ENCODE data around the gene CBLL1.

The CBLL1 gene, protein sequence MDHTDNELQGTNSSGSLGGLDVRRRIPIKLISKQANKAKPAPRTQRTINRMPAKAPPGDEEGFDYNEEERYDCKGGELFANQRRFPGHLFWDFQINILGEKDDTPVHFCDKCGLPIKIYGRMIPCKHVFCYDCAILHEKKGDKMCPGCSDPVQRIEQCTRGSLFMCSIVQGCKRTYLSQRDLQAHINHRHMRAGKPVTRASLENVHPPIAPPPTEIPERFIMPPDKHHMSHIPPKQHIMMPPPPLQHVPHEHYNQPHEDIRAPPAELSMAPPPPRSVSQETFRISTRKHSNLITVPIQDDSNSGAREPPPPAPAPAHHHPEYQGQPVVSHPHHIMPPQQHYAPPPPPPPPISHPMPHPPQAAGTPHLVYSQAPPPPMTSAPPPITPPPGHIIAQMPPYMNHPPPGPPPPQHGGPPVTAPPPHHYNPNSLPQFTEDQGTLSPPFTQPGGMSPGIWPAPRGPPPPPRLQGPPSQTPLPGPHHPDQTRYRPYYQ

DNA sequence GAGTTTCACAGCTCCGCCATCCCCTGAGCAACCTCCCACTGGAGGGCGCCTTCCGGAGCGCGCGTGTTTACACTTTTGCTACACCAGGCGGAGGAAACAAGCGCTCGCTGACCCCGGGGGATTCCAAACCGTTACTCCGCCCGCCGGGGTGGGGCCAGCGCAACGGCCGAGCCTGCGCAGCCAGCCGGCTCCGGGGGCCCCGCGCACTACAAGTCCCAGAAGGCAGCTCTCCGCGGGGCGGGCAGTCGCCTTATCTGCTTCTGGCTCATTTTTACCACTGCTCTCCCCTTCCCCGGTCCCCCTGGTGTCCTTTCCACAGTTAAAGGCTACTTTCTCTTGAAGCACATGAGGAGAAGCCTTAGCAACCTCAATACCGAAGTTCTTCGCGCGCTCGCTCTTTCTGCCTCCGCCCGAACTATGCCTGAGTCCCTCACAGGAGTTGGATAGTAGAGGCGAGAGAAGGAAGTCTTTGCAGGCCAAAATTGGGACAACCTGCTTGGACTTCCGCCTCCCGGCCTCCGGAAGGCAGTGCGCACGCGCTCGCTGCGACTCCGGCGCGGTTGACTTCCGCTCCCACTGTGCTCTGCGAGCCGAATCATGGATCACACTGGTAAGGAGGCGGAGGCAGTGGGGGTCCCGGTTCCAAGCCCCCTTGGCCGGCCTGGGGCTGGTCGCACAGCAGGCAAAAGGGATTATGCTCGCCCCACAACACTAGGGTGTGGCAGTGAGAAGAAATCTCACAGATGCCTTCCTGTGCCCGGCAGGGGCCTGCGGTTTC lies at the start of gene CBLL1:
CBLL1 (plus strand) TSS at position 576 of the 778 bp plus-strand sequence; CDS start at position 598, 22 bp downstream.
- FAIRE-seq = no peak

DNA sequence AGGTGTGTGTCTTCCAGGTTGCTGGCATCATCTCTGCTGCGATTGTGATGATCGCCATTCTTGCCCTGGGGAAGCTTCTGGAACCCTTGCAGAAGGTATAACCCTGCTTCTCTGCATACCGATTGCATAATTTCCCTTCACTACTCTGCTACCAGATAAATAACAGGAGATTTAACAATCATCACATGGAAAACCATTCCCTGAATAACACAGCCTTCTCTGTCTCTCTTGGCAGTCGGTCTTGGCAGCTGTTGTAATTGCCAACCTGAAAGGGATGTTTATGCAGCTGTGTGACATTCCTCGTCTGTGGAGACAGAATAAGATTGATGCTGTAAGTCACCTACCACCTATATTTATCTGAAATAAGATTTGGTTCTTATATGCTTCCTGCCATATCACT lies 49.6 kb upstream of the CBLL1 start:
- no peak for FAIRE-seq

DNA sequence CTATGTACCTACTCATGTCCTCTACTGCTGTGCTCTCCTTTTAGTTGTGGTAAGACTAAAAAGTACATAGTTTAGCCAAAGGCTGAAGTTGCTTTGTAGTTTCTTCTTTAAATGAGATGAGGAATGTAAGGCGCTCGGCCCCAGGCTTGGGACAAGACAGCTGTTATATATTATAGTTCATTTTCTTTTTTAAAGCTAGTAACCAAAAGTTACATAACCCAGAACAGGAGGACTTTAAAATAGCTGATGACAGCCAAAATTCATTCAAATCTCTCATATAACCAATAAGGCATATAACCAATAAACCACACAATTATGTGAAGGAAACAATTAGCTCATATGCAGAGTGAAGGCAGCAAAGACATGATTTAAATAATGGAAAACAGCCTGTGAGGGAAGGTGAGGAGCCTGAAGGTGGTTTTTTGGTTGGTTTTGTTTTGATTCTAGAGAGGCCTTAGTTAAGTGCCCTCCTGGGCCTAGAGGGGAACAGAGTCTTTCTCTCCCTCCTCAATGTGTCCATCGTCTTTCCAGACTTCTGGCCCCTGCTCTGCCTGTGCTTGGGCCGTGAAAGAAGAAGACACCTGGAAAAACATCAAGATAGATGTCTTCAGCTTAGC lies 47.5 kb upstream of the CBLL1 start:
- FAIRE-seq = no peak

DNA sequence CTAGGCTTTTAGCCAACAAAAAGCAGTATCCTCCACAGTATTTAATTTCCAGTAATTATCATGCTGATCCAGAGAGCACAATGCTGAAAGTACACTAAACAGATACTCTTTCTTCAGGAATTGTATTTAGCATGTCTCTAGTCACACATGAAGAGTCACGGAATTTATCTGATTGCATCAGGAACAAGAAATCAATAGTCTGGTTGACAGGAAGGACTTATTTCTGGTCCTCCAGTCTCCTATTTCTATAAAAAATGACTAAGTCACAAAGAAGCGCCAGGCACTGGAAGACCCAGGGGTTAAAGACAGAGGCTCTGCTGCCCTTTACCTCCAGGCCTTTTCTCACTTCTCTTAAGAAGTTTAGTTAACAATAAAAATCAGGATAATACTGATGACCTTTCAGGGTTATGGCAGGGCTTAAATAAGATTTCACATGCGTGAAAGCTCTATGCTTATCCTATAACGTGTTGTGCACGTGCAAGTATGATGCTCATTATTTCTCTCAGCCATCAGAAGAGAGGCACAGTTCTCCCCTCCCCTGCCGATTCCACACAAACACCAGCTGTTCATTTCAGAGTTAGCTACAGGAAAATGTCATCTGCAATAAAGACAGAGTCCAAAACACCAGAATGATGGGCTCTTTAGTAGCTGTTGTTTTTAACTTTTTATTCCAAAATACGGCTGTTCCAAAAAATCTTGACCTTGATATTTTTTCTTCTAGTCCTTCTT lies 46.5 kb upstream of the CBLL1 start:
- FAIRE-seq = no peak

DNA sequence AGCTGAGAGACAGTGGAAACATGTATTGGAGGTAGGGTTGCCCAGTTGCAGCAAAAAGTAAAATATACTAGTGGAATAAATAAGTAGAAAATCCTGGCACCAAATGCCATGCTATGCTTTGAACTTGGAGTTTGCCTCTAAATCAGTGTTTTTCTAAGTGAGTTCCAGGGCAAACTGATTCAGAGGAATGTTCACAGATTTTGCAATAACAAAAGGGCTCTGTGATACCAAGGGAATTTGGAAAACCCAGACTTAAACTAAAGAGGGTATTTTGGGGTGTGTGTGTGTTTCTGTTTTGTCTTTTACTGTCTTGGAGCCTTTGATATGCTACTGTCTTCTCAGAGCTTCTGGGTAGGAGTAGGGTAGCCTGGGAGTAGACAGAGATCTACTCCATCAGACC lies 43.4 kb upstream of the CBLL1 start:
- no peak for FAIRE-seq

DNA sequence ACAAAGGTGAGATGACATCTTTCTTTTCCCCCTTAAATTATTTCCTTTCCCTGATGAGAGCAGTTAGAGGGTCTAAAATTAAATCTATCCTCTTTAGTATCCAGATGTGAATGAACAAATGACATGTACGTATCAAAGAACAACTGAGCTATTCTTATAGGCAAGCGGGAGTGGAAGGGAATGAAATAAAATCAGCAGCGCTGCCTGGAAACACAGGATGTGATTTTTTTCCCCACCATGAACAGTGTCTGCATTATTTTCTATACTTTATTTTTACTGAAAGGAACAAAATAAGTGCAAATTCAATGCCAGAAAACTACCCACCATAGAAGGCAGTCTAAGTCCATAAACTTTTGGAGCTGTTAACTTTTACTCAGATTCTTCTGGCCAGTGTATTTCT lies 42.8 kb upstream of the CBLL1 start:
- no peak for FAIRE-seq

DNA sequence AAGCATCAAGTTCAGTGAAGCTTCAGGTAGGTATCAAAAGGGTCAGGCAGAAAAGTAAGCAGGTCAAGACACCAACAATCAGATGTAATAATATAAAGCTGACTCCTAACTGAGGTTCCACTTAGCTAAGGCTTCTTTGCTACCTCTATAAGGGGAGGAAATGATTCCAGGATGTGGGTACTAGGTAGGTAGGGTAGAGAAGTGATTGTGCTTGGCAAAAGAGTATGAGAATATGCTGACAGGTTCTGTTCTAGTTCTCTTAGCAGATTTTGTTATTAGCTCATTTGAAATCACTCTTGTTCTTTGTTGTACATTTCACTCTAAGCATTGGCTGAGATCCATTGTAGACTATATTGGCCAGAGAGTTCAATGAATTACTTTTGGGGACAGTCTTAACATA lies 40.7 kb upstream of the CBLL1 start:
- no peak for FAIRE-seq

DNA sequence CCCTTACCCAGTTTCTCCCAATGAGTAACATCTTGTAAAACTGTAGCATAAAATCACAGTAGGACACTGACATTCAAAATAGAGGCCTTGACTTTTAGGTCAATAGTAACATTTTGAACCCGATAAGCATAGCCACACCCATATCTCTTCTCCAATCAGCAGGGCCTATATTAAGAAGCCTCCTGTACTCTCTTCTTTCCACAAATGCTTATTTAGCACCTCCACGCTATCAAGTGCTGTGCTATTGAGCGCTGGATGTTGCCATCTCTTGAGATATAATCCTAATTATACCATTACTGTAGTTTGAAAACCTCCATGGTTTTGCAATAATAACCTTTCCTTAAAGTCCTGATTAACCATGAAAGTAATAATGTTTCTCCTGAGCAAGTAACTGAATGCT lies 40.1 kb upstream of the CBLL1 start:
- FAIRE-seq = no peak

DNA sequence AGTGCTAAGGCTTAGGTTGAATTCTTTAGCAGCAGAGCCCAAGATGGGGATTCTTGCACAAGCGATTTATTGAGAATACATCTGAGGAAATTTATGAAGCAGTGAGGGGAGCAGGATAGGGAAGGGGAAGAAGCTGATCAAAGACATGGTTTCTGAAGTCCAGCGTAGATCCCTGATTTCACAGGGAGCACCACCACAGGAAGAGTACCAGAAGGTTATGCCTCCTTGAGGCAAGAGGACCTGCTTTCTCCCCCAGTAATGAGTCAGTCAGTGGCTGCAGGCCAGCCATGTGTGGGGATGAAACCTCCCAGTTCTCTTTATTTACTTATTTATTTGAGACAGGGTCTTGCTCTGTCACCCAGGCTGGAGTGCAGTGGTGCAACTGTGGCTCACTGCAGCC lies 35.0 kb upstream of the CBLL1 start:
- FAIRE-seq = no peak

DNA sequence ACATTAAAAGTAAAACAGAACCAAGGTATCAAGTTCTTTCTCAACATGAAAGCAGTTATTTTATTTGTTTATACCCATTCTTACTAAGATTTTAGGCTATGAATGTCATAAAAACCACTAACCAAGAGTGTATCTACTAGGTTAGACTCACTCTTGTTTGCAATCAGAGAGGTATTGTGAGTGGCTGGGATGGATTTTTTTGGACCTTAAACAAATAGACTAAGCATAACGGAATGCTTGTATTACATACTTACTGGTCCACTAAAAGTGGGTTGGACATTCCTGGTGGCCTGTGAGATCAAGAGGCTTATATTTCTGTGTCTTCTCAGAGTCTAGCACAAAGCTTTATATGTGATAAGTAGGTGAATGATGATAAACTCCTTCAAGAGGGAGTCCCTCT lies 32.6 kb upstream of the CBLL1 start:
- FAIRE-seq = no peak

DNA sequence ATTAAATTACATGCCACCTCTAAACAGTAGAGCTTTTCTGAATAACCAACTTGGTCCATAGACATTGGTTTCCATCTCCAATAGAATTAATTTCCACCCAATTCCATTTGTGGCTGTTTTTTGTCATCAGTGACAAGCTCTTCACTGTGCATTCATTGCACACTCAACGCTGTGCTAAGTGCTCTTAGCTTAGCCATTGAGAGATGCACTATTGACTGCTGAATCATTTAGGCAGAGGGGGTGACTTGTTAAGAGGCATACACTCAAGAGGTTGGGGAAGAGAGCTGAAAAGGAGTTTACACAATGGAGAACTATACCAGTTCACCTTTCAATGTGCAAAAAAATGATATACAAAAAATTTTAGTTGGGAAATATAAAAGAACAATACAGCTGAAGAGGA lies 31.9 kb upstream of the CBLL1 start:
- FAIRE-seq = no peak

DNA sequence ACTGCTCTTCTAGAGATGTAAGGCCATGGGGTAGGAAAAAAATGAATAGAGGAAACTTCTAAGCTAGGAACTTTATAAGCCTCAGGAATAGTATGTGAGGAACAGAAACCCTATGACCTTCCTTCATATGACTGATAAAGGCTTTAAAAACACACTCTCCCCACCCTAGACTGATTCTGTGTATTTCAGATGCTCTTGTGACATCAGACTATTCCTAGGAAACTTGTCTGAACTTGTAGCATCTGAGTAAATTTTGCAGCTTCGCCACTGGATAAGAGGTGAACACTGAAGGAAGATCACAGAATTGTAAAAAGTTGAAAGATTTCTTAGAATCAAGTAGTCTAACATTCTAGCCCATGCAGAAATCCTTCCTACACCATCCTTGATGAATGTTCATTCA lies 31.0 kb upstream of the CBLL1 start:
- FAIRE-seq = no peak

DNA sequence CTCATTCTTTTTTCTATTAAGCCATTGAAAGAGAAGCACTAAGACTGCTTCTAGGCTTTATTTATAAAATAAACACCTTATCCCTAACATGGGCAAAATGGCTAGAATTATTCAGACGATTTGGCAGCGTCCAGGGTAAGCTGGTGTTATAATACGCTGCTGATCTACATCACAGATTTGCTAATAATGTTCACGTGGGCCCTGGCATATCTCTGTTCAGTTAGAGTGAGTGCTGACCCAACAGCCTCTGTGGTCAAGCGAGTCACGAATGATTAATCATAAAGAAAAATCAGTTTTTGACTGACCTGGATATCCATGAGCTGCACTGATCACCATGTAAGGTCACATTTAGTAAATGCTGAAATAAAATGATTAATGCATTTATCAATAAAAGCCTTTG lies 28.4 kb upstream of the CBLL1 start:
- no peak for FAIRE-seq

DNA sequence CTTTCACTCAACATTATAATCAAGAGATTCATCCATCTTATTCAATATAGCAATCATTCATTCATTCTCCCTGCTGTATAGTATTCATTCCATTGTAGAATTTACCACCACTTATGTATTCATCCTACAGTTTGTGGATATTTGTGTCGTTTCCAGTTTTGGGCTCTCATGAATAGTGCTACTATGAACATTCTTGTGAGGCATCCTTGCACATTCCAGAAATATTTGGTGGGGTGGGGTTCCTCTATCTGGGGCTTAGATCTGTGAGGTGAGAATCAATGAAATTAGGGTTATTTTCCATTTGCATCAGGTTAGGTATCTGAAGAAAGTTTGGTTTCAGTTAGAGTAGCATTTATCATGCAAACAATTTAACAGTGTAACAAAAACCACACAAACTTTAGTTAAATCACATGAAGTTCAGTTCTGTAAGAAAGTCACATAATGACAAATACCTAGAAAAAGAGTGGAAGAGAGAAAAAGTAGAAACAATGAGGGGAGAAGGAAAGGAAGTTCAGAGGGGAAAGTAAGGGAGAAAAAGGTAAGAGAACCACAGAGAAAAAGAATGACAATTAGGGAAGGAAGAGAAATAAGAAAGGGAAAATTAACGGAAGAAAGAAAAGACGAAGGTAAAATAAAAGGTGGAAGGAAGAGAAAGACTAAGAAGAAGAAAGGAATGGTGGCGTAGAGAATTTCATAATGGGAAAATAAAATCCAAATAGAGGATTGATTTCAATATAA lies 25.3 kb upstream of the CBLL1 start:
- no peak for FAIRE-seq

DNA sequence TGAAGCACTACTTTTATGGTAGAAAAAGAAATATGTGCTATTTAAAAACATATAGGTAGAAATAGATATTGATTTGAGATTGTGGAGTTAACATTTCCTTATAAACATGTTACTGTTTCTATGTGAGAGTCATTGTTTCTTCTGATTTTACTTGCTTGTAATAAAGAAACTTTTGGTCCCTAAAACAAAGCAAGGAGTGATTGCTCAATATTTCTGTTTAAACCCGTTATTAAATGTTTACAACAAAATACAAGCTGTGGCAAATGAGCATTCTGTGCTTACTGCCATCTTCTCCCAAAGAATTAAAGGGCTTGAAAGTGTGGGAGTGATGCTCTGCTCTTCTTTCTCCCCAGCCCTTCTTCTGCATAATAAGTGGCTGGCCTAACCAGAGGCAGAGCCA lies 22.7 kb upstream of the CBLL1 start:
- no peak for FAIRE-seq

DNA sequence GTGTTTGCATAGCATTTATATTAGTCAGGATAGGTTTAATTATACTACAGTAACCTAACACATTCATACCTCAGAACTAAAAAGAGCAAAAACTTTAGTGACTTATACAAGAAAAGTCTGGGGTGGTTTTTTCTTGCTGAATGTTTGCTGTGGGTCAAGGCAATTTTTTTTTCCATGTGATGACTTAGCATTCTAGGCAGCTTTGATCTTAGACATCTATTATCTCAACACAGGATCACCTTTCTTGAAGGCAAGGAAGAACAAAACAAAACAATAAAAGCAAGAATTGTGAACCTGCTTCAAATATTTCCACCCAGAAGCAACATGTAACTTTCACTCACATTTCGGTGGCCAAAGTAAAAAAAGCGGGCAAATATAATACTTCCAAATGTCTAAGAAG lies 20.7 kb upstream of the CBLL1 start:
- no peak for FAIRE-seq

DNA sequence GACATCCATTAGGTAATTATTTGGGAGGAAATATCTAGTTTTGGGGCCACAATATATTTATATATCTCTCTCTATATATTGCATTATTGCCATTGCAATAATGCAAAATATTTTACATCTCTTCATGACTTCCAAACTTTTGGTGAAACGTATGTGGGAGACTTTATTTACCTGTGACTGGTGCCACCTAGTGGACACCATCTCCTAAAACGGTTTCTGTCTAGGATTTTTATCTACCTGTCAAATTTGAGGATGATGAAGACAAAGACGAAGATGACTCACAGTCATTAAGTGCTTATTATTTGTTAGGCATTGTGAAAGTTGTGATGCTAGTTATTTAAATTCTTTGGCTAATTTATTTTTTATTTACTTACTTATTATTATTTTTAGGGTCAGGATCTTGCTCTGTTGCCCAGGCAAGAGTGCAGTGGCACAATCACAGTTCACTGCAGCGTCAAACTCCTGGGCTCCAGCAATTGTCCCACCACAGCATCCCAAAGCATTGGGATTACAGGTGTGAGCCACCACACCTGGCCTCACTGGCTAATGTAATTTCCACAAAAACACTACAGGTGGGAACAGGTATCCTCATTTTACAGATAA lies 18.7 kb upstream of the CBLL1 start:
- FAIRE-seq = peak; percentile 21

DNA sequence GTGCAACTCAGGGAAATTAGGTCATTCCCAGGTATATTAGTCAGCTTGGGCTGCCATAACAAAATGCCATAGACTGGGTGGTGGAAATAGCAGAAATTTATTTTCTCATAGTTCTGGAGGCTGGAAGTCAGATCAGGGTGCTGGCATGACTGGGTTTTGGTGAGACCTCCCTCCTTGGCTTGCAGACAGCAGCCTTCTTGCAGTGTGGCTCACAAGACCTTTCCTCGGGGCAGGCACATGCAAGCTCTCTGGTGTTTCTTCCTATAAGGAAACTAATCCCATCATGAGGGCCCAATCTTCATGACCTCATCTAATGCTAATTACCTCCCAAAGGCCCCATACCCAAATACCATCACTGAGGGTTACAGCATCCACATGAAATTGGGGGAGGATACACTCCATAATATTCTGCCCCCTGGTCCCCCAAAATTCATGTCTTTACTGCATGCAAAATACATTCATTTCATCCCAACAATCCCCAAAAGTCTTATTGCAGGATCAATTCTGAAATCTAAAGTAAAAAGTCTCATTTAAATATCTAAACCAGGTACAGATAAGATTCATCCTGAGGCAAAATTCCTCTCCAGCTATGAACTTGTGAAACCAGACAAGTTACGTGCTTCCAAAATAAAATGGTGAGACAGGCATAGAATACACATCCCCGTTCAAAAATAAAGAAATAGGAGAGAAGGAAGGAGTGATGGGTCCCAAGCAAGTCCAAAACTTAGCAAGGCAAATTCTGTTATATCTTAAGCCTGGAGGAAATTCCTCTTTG lies 17.4 kb upstream of the CBLL1 start:
- no peak for FAIRE-seq

DNA sequence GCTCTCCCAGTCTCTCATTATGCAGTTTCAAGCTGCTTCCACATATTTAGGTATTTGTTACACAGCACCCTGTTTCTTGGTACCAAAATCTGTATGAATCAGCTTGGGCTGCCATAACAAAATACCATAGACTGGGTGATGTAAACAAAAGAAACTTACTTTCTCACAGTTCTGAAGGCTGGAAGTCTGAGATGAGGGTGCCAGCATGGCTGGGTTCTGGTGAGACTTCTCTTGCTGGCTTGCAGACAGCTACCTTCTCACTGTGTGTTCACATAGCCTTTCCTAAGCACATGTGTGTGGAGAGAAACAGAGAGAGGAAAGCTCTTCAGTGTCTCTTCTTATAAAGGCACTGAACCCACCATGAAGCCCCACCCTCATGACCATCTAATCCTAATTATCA lies 15.7 kb upstream of the CBLL1 start:
- FAIRE-seq = no peak

DNA sequence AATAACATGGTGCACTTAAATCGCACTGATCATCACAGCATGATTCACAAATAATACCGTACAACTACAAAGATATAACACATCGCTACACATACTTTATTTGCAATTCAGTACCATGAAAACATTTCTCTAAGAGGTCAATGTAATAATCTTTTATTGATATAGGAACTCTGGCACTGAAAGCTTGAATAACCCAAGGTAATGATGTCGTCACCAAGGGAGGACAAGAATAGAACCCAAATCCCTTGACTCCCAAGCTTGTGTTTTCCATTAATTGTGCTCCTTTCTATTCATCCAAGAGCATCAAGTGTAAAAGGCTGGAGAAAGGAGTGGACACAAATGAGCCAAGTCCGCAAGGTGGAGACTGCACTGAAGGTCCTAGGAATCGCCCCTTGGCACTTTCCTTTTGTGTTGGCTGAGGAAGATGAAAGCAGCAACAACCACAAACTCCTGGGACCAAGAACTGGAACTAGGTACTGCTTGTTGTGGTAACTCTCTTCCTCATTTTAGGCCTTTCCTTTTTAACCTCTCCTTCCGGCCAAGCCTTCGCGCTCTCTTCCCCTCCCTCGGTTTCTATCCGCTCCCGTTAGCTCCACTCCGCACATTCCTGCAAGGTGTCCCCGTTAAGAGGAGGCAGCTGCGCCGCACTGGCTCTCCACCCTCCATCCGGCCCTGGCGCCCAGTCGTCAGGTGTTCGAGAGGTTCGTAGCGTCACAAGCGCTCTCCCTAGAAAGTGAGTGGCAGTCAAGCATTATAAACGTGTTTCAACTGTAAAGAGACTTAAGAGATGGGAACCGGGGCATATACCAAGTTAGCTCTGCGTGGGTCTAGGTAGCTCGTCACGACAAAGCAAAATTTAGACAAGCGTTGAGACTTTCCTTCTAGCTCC lies 1.0 kb upstream of the CBLL1 start:
- no peak for FAIRE-seq
